Transverse colon (tissue), 4 donors: Measurements from ENCODE around the gene CDH13.

Source experiments
- CTCF ChIP-seq, 5 experiments: fragments of 200-600 bp in 3 of 5; fragments of 450-650 bp in 2 of 5; sonication (generic) in 3 of 5; IDR thresholded peaks; 1 replicate in 2 of 5; 2 replicates in 3 of 5; pipeline ENCODE4 v1.5.1; 2016 to 2017; ENCODE audit warnings: antibody characterized with exemption in 5 of 5, inconsistent platforms in 3 of 5, mild to moderate bottlenecking in 2 of 5, moderate library complexity in 1 of 5
- EP300 ChIP-seq: sonication (generic); formaldehyde crosslinking; IDR thresholded peaks from one replicate; pipeline ENCODE4 v1.6.1; 2017; ENCODE audit warnings: antibody characterized with exemption, low read depth
- POLR2AphosphoS5 ChIP-seq, 3 donors: sonication (generic); formaldehyde crosslinking; IDR thresholded peaks; one replicate each; pipeline ENCODE4 v1.6.1; 2016; ENCODE audit warnings: antibody characterized with exemption in 3 of 3

DNA sequence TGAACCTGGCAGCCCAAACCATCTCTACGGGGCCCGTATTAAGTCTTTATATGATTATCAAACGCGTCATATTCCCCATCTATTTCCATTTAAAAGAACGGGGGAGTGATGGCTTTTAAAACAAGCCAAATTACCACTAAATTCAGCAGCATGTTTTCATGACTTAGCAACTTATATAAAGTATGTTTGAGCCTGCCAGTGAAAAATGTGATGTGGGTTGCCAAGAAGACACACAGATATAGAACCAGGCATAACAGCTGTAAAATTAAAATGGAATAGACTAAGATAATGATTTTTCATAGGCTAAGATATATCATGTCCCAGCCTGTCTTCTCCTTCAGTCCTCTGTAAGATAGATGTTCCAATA, 1136.2 kb downstream of the CDH13 start:
- TF ChIP-seq CTCF (IDR thresholded peaks at IDR 0.05) = no peak
- no peak for TF ChIP-seq EP300
- TF ChIP-seq POLR2AphosphoS5 (IDR thresholded peaks at IDR 0.05) = no peak
